SK-N-SH (cell line): ENCODE measurements around the gene PFKFB3. TPM values are rescaled to one million over a fixed set of nuclear protein-coding genes. Genes with fewer than 3 reads are reported as not detected.

Experiments
- CTCF ChIA-PET: fragments of 300-600, 350-600 bp; formaldehyde crosslinking; extraction: SDS; loops from one replicate; lab custom pipeline; 2021; lab: Yijun Ruan, JAX
- POLR2A ChIA-PET: fragments of 350-600 bp; sonication (Branson Sonifier 250); formaldehyde crosslinking; extraction: SDS; loops from one replicate; lab custom pipeline; 2020; ENCODE audit warnings: antibody characterized with exemption, inconsistent platforms; lab: Yijun Ruan, JAX
- DNase-seq: peaks from one replicate; pipeline ENCODE4 v3.0.0; 2012
- H2AFZ ChIP-seq: fragments of 200-600 bp; sonication (generic); 2 replicates; pipeline ENCODE4 v1.8.1; 2016; ENCODE audit warnings: antibody characterized with exemption, mild to moderate bottlenecking, low read depth
- H3F3A ChIP-seq: fragments of 200-600 bp; sonication (generic); replicated peaks from 2 replicates; pipeline ENCODE3; 2016; ENCODE audit warnings: antibody characterized with exemption, mild to moderate bottlenecking; ENCODE audit not compliant: insufficient read depth
- H3K27ac ChIP-seq, 2 experiments: fragments of 200-500 bp in 1 of 2; fragments of 200-600 bp in 1 of 2; sonication (Bioruptor generic) in 1 of 2; sonication (generic), shearing (Covaris generic) in 1 of 2; 2 replicates each; pipeline versions ENCODE4 v1.5.1 to v1.6.1; 2014 to 2016; ENCODE audit warnings: low read depth in 2 of 2, inconsistent platforms in 1 of 2, low read length in 1 of 2, mild to moderate bottlenecking in 1 of 2, mixed read lengths in 1 of 2
- H3K27me3 ChIP-seq: fragments of 200-600 bp; sonication (generic), shearing (Covaris generic); 2 replicates; pipeline ENCODE4 v1.6.1; 2016; ENCODE audit warnings: mixed run types; ENCODE audit not compliant: insufficient read depth
- H3K36me3 ChIP-seq, 2 experiments: fragments of 200-500 bp in 1 of 2; fragments of 200-600 bp in 1 of 2; sonication (Bioruptor generic) in 1 of 2; sonication (generic) in 1 of 2; replicated peaks in 1 of 2; 2 replicates each; pipeline versions ENCODE3 to v1.5.1; 2014 to 2016; ENCODE audit warnings: low read length in 1 of 2, mild to moderate bottlenecking in 1 of 2; ENCODE audit not compliant: insufficient read depth in 2 of 2, control insufficient read depth in 1 of 2
- H3K4me1 ChIP-seq, 2 experiments: fragments of 200-500 bp in 1 of 2; fragments of 200-600 bp in 1 of 2; sonication (Bioruptor generic) in 1 of 2; sonication (generic), shearing (Covaris generic) in 1 of 2; 2 replicates each; pipeline versions ENCODE4 v1.5.1 to v1.6.1; 2014 to 2016; ENCODE audit warnings: low read depth in 1 of 2, low read length in 1 of 2, mixed run types in 1 of 2; ENCODE audit not compliant: insufficient read depth in 2 of 2, control insufficient read depth in 1 of 2
- H3K4me2 ChIP-seq: fragments of 200-600 bp; sonication (generic), shearing (Covaris generic); 2 replicates; pipeline ENCODE4 v1.6.1; 2017; ENCODE audit warnings: mixed run types
- H3K4me3 ChIP-seq, 2 experiments: fragments of 200-500 bp in 1 of 2; fragments of 200-600 bp in 1 of 2; sonication (Bioruptor generic) in 1 of 2; sonication (generic), shearing (Covaris generic) in 1 of 2; 2 replicates each; pipeline versions ENCODE4 v1.5.1 to v1.8.1; 2014 to 2016; ENCODE audit warnings: low read depth in 2 of 2, inconsistent platforms in 1 of 2, low read length in 1 of 2, mild to moderate bottlenecking in 1 of 2, mixed read lengths in 1 of 2, moderate library complexity in 1 of 2
- H3K79me2 ChIP-seq: fragments of 200-600 bp; sonication (generic); 2 replicates; pipeline ENCODE4 v1.8.1; 2017; ENCODE audit warnings: mild to moderate bottlenecking; ENCODE audit not compliant: insufficient read depth
- H3K9ac ChIP-seq: fragments of 200-600 bp; sonication (generic); 2 replicates; pipeline ENCODE4 v1.6.1; 2017; ENCODE audit warnings: mixed run types
- H3K9me2 ChIP-seq: fragments of 200-600 bp; sonication (generic); 2 replicates; pipeline ENCODE4 v1.6.1; 2017; ENCODE audit warnings: mixed run types
- H3K9me3 ChIP-seq: fragments of 200-600 bp; sonication (generic); 2 replicates; pipeline ENCODE4 v1.6.1; 2017; ENCODE audit warnings: mixed run types, mild to moderate bottlenecking, moderate library complexity
- H4K20me1 ChIP-seq: fragments of 200-600 bp; sonication (generic); 2 replicates; pipeline ENCODE4 v1.6.1; 2017; ENCODE audit warnings: mild to moderate bottlenecking, mixed run types; ENCODE audit not compliant: insufficient read depth
- CHD2 ChIP-seq: fragments of 150-350 bp; IDR thresholded peaks from 2 replicates; pipeline ENCODE4 v1.6.1; 2018; ENCODE audit warnings: low read length; ENCODE audit not compliant: partially characterized antibody
- EP300 ChIP-seq, 2 experiments: IDR thresholded peaks; 2 replicates each; pipeline versions ENCODE4 v1.4.0 to v1.6.1; 2012; ENCODE audit warnings: borderline replicate concordance in 1 of 2, low read depth in 1 of 2, low read length in 1 of 2
- EZH2phosphoT487 ChIP-seq: fragments of 200-600 bp; sonication (generic); IDR thresholded peaks from 2 replicates; pipeline ENCODE4 v1.6.1; 2017; ENCODE audit warnings: low read depth, mixed run types, mild to moderate bottlenecking, antibody characterized with exemption, moderate library complexity, borderline replicate concordance
- FOXJ3 ChIP-seq: sonication (generic); formaldehyde crosslinking; IDR thresholded peaks from 2 replicates; pipeline ENCODE4 v1.5.1; 2020; ENCODE audit warnings: mild to moderate bottlenecking, missing genetic modification reagents
- GATA2 ChIP-seq: sonication (generic); formaldehyde crosslinking; IDR thresholded peaks from 2 replicates; pipeline ENCODE4 v1.5.0; 2020; ENCODE audit warnings: mild to moderate bottlenecking, missing genetic modification reagents
- IRF3 ChIP-seq: fragments of 150-350 bp; IDR thresholded peaks from 2 replicates; pipeline ENCODE4 v1.6.1; 2016; ENCODE audit warnings: mild to moderate bottlenecking, low read depth, low read length
- JUND ChIP-seq: IDR thresholded peaks from 2 replicates; pipeline ENCODE4 v1.4.0; 2012
- RCOR1 ChIP-seq: fragments of 150-350 bp; IDR thresholded peaks from 2 replicates; pipeline ENCODE4 v1.6.1; 2017; ENCODE audit warnings: antibody characterized with exemption, low read length
- SMC3 ChIP-seq: IDR thresholded peaks from 2 replicates; pipeline ENCODE4 v1.6.1; 2012; ENCODE audit warnings: low read depth, low read length, improper control_type of control experiment
- TAF1 ChIP-seq: IDR thresholded peaks from 2 replicates; pipeline ENCODE4 v1.6.1; 2012; ENCODE audit warnings: low read depth, mild to moderate bottlenecking, low read length, moderate library complexity, borderline replicate concordance
- TEAD4 ChIP-seq: IDR thresholded peaks from 2 replicates; pipeline ENCODE4 v1.4.0; 2012; ENCODE audit warnings: mild to moderate bottlenecking, borderline replicate concordance; ENCODE audit not compliant: insufficient read depth
- USF2 ChIP-seq: fragments of 150-350 bp; IDR thresholded peaks from 2 replicates; pipeline ENCODE4 v1.6.1; 2017; ENCODE audit warnings: antibody characterized with exemption, low read length, low read depth, borderline replicate concordance
- WGBS: methylation state at CpG from one replicate; pipeline ENCODE4 v1.1.6; 2017; ENCODE audit warnings: low lambda C conversion rate; 5-methylcytosine and 5-hydroxymethylcytosine counted together
- polyA plus RNA-seq, 3 experiments: library from polyadenylated mRNA; depleted of rRNA; stranded (reverse); fragments of >200 nt; gene quantifications; 2 replicates each; pipeline ENCODE4 v1.2.3, GENCODE V29; 2012
- TF ChIP-seq, protein P1 (sequence below): fragments of 200-600 bp; sonication (generic); IDR thresholded peaks from 2 replicates; pipeline ENCODE4 v1.6.1; 2017; ENCODE audit warnings: antibody characterized with exemption, mild to moderate bottlenecking, moderate library complexity
- TF ChIP-seq, protein P2 (sequence below): IDR thresholded peaks from 2 replicates; pipeline ENCODE4; 2012

Gene PFKFB3
- polyA plus RNA-seq, 1 of the 3 experiments (the other 2 are of a cell fraction) = 59.7 TPM

DNA sequence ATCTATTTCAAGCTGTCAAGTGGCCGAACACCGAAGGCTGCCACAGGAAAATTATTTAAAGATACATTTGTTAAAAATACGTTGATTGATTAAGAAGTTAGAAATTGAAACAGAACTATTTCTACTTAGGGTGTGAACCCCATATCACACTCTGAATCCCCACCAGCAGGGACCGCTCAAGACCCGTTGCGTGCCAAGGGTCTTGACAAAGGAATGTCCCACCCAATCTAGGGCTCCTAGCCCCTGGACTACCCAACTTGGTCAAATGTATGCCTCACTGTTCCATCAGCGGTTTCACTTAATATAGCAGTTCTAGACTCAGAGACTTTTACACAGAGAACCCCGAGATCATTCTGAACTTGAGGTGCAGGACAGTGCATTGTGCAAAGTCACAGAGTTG is 11.6 kb upstream of the PFKFB3 start:
- no peak overlapping the region for H3K27ac ChIP-seq
- H3K9me3 ChIP-seq = no peaks in the 10 kb centered on the region
- H3F3A ChIP-seq = peaks cover 10% of the 10 kb centered on the region
- H3K9ac ChIP-seq = no peak overlapping the region
- H3K4me2 ChIP-seq = no peak overlapping the region
- H3K79me2 ChIP-seq = peaks cover 8% of the 10 kb centered on the region; the same call in 1 of the 2 replicates
- TF ChIP-seq, protein P1, sequence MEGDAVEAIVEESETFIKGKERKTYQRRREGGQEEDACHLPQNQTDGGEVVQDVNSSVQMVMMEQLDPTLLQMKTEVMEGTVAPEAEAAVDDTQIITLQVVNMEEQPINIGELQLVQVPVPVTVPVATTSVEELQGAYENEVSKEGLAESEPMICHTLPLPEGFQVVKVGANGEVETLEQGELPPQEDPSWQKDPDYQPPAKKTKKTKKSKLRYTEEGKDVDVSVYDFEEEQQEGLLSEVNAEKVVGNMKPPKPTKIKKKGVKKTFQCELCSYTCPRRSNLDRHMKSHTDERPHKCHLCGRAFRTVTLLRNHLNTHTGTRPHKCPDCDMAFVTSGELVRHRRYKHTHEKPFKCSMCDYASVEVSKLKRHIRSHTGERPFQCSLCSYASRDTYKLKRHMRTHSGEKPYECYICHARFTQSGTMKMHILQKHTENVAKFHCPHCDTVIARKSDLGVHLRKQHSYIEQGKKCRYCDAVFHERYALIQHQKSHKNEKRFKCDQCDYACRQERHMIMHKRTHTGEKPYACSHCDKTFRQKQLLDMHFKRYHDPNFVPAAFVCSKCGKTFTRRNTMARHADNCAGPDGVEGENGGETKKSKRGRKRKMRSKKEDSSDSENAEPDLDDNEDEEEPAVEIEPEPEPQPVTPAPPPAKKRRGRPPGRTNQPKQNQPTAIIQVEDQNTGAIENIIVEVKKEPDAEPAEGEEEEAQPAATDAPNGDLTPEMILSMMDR = no peak
- TF ChIP-seq USF2 = no peak
- no peak for TF ChIP-seq EZH2phosphoT487
- TF ChIP-seq RCOR1 = no peak
- no peak for TF ChIP-seq GATA2 (CRISPR knock-in tag)
- TF ChIP-seq EP300 (IDR thresholded peaks at IDR 0.05; ENCODE audit: borderline replicate concordance in 1 of 2, low read depth in 1 of 2, low read length in 1 of 2) = no peak
- no peak for TF ChIP-seq SMC3
- TF ChIP-seq IRF3 = no peak
- no peak for TF ChIP-seq JUND
- TF ChIP-seq, protein P2, sequence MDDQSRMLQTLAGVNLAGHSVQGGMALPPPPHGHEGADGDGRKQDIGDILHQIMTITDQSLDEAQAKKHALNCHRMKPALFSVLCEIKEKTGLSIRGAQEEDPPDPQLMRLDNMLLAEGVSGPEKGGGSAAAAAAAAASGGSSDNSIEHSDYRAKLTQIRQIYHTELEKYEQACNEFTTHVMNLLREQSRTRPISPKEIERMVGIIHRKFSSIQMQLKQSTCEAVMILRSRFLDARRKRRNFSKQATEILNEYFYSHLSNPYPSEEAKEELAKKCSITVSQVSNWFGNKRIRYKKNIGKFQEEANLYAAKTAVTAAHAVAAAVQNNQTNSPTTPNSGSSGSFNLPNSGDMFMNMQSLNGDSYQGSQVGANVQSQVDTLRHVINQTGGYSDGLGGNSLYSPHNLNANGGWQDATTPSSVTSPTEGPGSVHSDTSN = no peak
- TF ChIP-seq FOXJ3 (CRISPR knock-in tag) = no peak
- no peak for TF ChIP-seq CHD2
- TF ChIP-seq TEAD4 = no peak
- no peak for TF ChIP-seq TAF1
- ChIA-PET CTCF (no interaction called here), POLR2A (no interaction called here)
- DNase-seq = no peak
- H3K4me3 ChIP-seq = no peak overlapping the region
- H2AFZ ChIP-seq = no peak overlapping the region
- H4K20me1 ChIP-seq = no peaks in the 10 kb centered on the region
- 91% methylated on average over 7 of the region's 8 CpGs for WGBS
- no peaks in the 10 kb centered on the region for H3K36me3 ChIP-seq
- H3K27me3 ChIP-seq = no peaks in the 10 kb centered on the region
- H3K9me2 ChIP-seq = no peaks in the 10 kb centered on the region
- peaks cover 0 to 12% of the 10 kb centered on the region in 2 experiments; a peak in 2 of 4 replicates for H3K4me1 ChIP-seq
